ENCODE results near the gene SLC9A7. TPM values are rescaled to one million over a fixed set of nuclear protein-coding genes. Genes with fewer than 3 reads are reported as not detected.

The SLC9A7 gene
- total and polyA plus RNA-seq, 4 experiments from 2014 or later: 0.42 to 3.5 (median 2.0) TPM

DNA sequence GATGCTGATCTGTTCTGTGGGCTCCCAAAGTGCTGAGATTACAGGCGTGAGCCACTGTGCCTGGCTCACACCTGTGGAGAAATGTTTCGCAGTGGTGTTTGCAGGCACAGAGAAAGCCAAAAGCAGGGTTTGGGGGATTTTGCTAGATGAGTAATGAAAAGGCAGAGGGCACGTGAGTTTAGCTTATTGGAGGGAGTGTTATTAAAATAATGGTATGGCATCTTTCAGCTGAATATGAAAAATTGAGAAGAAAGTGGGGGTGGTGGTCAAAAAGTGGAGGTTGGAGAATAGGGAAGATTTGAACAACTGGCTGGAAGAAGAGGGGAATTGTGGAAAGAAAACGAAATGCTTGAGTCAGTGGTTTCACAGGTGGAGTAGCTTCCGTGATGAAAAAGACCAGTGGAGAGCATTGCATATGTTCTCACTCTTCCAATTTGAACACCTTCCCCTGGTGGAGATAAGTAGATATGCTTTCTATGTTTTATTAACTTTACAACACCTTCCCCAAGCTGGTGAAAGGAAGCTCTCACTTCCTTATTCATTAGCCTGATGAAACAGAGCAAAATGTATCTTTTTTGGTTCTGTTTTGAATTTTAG lies 186.5 kb downstream of the SLC9A7 start:
- Histone ChIP-seq H3K4me3 (ENCODE audit: low read length in 2 of 2) (peak overlapping the region in 1 of 2 donors; percentile 14), H3K9me3 (ENCODE audit: control insufficient read depth in 1 of 2, low read length in 2 of 2) (no peaks in the 10 kb centered on the region), H3K27me3 (ENCODE audit: insufficient read depth, low read length) (no peaks in the 10 kb centered on the region), H3K4me1 (ENCODE audit: insufficient read depth, low read length) (peaks cover 35% of the 10 kb centered on the region), H3K27ac (ENCODE audit: low read depth, low read length) (peak overlapping the region; percentile 65), H3K36me3 (ENCODE audit: insufficient read depth, low read length) (no peaks in the 10 kb centered on the region)
- H3K36me3 Mint-ChIP-seq: peaks cover 0 to 2% of the 10 kb centered on the region in 2 donors
- no peaks in the 10 kb centered on the region for H3K27me3 Mint-ChIP-seq
- peak; percentile 30 to 77 (median 39) for DNase-seq
- CTCF ChIA-PET (ENCODE audit: partially characterized antibody): interaction anchor here (0.7 to 2.4 kb wide), 12 partner anchors 10 to 95 kb away, joined by 3 to 32 read pairs (median 4); no protein-coding TSS in a partner anchor
- intact Hi-C loops (cut with micrococcal nuclease): loop anchor here (2.0 kb wide), 1 partner anchor 38 kb away; no protein-coding TSS in a partner anchor
- H3K4me3 Mint-ChIP-seq: peak overlapping the region; percentile 61 to 91 (median 76)
- H3K9me3 Mint-ChIP-seq: no peaks in the 10 kb centered on the region
- H3K4me1 Mint-ChIP-seq: peaks cover 18 to 34% (median 27%) of the 10 kb centered on the region in 4 donors
- peak overlapping the region; percentile 75 to 89 (median 85) for H3K27ac Mint-ChIP-seq
- POLR2A ChIA-PET (ENCODE audit: partially characterized antibody): interaction anchor here (0.6 to 3.4 kb wide), 11 partner anchors 10 to 70 kb away, joined by 3 to 11 read pairs (median 5); no protein-coding TSS in a partner anchor

DNA sequence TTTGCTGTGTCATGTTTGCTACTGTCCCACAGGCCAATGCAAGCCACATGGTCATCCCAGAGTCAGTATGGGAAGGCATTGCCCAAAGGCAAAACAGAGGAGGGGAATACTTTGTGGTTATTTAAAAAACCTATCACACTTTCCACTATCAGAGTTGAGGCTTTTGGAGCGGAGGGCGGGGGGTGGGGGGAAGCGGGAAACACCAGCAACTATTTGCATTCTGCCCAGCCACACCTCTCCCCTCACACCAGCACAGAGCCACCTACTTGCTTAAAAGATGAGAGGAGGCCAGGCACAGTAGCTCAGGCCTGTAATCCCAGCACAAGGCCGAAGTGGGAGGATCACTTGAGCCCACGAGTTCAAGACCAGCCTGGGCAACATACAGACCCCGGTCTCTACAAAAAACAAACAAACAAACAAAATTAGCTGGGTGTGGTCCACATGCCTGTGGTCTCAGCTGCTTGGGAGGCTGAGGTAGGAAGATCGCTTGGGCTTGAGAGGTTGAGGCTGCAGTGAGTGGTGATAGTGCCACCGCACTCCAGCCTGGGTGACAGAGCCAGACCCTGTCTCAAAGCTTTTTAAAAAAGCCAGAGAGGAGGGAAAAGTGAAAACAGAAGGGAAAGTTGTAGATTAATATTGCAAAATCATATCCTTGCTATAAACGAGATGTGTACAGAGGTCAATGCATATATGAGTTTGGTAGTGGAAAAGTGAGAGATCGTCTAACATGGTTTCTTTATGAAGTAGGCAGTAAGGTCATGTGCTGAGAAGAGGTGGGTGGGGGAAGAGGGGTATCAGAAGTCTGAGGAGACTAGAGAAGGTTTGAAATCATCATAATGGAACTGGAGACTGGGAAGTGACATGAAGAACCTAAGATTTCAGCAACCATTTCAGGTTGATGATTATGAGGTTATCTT lies 187.2 kb downstream of the SLC9A7 start:
- no peaks in the 10 kb centered on the region for H3K9me3 ChIP-seq (ENCODE audit: control insufficient read depth in 1 of 2, low read length in 2 of 2)
- Mint-ChIP-seq H3K27ac (peak overlapping the region; percentile 73 to 89 (median 85)), H3K36me3 (no peaks in the 10 kb centered on the region), H3K9me3 (no peaks in the 10 kb centered on the region), H3K4me1 (peaks cover 15 to 28% (median 23%) of the 10 kb centered on the region in 4 donors), H3K27me3 (no peaks in the 10 kb centered on the region), H3K4me3 (peak overlapping the region in 7 of 8 donors; percentile 61 to 82 (median 75))
- peaks cover 27% of the 10 kb centered on the region for H3K4me1 ChIP-seq (ENCODE audit: insufficient read depth, low read length)
- no peaks in the 10 kb centered on the region for H3K27me3 ChIP-seq (ENCODE audit: insufficient read depth, low read length)
- DNase-seq: no peak
- intact Hi-C loops (cut with micrococcal nuclease): loop anchor here (2.0 kb wide), 1 partner anchor 39 kb away; no protein-coding TSS in a partner anchor
- no peaks in the 10 kb centered on the region for H3K36me3 ChIP-seq (ENCODE audit: insufficient read depth, low read length)
- ChIA-PET CTCF (ENCODE audit: partially characterized antibody) (interaction anchor here (1.2 to 2.4 kb wide), 6 partner anchors 9 to 74 kb away, joined by 3 to 32 read pairs (median 5); no protein-coding TSS in a partner anchor), POLR2A (ENCODE audit: partially characterized antibody) (interaction anchor here (0.6 to 3.4 kb wide), 7 partner anchors 15 to 341 kb away, joined by 3 to 11 read pairs (median 3); no protein-coding TSS in a partner anchor)
- H3K27ac ChIP-seq (ENCODE audit: low read depth, low read length): peak overlapping the region; percentile 65
- H3K4me3 ChIP-seq (ENCODE audit: low read length in 2 of 2): no peak overlapping the region

DNA sequence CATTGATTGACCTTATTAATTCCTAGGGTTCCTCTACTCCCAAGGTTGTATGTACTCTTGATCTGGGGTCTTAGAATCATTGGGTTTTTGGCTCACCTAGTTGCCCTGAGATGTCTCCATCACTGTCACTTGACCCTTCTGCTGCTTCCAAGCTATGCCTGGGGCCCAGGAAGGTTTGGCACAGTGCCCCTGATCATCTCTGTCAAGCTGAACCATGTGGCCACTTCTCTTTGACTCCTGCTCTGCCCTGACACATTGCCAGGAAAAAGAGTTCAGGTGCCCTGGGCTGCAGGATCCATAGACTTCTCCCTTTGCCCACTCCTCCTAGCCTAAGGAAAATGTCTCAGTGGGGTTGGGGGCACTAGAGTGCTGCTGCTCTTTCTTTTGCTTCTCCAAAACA lies 189.3 kb downstream of the SLC9A7 start:
- intact Hi-C loops (cut with micrococcal nuclease): no loop called here
- H3K27me3 ChIP-seq (ENCODE audit: insufficient read depth, low read length): no peaks in the 10 kb centered on the region
- ChIA-PET CTCF (ENCODE audit: partially characterized antibody) (no interaction called here), POLR2A (ENCODE audit: partially characterized antibody) (no interaction called here)
- Mint-ChIP-seq H3K4me3 (no peak overlapping the region), H3K27me3 (no peaks in the 10 kb centered on the region), H3K4me1 (peaks cover 9 to 18% (median 15%) of the 10 kb centered on the region in 4 donors), H3K36me3 (no peaks in the 10 kb centered on the region), H3K27ac (no peak overlapping the region), H3K9me3 (no peaks in the 10 kb centered on the region)
- H3K27ac ChIP-seq (ENCODE audit: low read depth, low read length): no peak overlapping the region
- no peak for DNase-seq
- no peaks in the 10 kb centered on the region for H3K9me3 ChIP-seq (ENCODE audit: control insufficient read depth in 1 of 2, low read length in 2 of 2)
- H3K4me1 ChIP-seq (ENCODE audit: insufficient read depth, low read length): peaks cover 21% of the 10 kb centered on the region
- no peaks in the 10 kb centered on the region for H3K36me3 ChIP-seq (ENCODE audit: insufficient read depth, low read length)
- H3K4me3 ChIP-seq (ENCODE audit: low read length in 2 of 2): no peak overlapping the region

DNA sequence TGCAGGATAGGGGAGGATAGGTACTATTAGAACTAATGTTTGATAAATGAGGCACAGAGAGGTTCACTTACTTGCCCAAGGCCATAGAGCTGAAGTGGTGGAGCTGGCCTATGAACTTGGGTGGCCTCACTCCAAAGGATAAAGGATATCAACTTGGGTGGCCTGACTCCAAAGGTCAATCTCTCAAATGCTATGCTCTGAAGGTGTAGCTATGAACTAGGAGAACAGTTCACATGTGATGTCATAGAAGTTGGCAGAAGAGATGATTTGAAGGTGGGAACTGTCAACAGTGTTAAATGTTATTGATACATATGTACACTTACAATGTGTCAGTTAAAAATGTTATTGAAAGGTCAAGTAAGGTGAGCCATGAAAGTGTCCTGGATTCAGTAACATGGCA lies 191.5 kb downstream of the SLC9A7 start:
- Mint-ChIP-seq H3K27me3 (no peaks in the 10 kb centered on the region), H3K36me3 (no peaks in the 10 kb centered on the region), H3K9me3 (no peaks in the 10 kb centered on the region), H3K27ac (no peak overlapping the region), H3K4me1 (peaks cover 7 to 12% (median 10%) of the 10 kb centered on the region in 4 donors), H3K4me3 (no peak overlapping the region)
- Histone ChIP-seq H3K27me3 (ENCODE audit: insufficient read depth, low read length) (no peaks in the 10 kb centered on the region), H3K9me3 (ENCODE audit: control insufficient read depth in 1 of 2, low read length in 2 of 2) (no peaks in the 10 kb centered on the region), H3K4me3 (ENCODE audit: low read length in 2 of 2) (no peak overlapping the region), H3K4me1 (ENCODE audit: insufficient read depth, low read length) (peaks cover 13% of the 10 kb centered on the region), H3K36me3 (ENCODE audit: insufficient read depth, low read length) (no peaks in the 10 kb centered on the region), H3K27ac (ENCODE audit: low read depth, low read length) (no peak overlapping the region)
- POLR2A ChIA-PET (ENCODE audit: partially characterized antibody): interaction anchor here (1.0 kb wide), 1 partner anchor 44 kb away, joined by 3 read pairs; no protein-coding TSS in a partner anchor
- DNase-seq: no peak
- CTCF ChIA-PET (ENCODE audit: partially characterized antibody): interaction anchor here (1.6 kb wide), 1 partner anchor 12 kb away, joined by 4 read pairs; no protein-coding TSS in a partner anchor
- intact Hi-C loops (cut with micrococcal nuclease): no loop called here

DNA sequence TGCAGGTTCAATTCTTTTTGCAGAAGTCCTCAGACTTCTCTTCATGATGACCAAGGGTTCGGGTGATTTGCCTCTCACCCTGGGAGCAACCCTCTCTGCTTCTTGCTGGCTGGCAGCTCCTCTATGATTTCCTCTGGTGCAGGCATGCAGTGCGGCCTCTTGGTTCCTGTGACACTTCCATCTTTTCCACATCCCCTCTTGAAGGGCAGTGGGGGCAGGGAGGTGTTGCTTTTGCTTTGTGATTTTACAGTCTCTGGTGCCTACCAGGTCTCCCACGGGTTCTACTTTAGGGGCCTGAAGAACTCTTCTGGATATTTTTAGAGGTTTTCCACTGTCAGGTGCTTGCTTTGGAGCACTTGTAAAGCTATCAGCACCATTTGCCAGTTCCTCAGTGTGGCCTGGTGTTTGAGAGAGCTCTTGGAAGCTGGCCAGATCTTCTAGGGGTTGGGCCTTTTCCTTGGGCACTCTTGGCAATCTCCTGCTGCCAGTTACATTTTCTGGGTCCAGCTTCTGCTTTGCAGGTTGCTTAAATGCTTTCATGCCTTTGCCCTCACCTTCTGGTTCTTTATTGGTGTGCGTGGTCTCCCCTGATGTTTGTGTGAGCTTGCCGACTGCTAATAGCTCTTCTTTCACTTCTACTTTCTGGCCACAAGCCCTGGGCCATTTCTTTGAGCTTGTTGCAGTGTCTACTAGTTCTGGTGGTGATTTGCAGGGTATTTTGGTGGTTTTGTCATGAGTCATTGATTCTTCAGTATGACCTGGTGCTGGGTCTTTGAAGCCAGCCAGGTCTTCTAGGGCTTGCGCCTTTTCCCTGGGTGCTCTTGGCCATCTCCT lies 196.9 kb downstream of the SLC9A7 start:
- ChIA-PET POLR2A (ENCODE audit: partially characterized antibody) (interaction anchor here (1.4 kb wide), 1 partner anchor 11 kb away, joined by 5 read pairs; no protein-coding TSS in a partner anchor), CTCF (ENCODE audit: partially characterized antibody) (interaction anchor here (0.9 to 2.2 kb wide), 2 partner anchors 10 to 125 kb away, joined by 4 to 5 read pairs; no protein-coding TSS in a partner anchor)
- H3K27ac ChIP-seq (ENCODE audit: low read depth, low read length): no peak overlapping the region
- Mint-ChIP-seq H3K36me3 (no peaks in the 10 kb centered on the region), H3K4me3 (no peak overlapping the region), H3K27me3 (no peaks in the 10 kb centered on the region), H3K27ac (peak overlapping the region in 2 of 7 donors; percentile 26 to 37), H3K4me1 (peaks cover 3 to 7% (median 5%) of the 10 kb centered on the region in 4 donors), H3K9me3 (no peaks in the 10 kb centered on the region)
- no peaks in the 10 kb centered on the region for H3K9me3 ChIP-seq (ENCODE audit: control insufficient read depth in 1 of 2, low read length in 2 of 2)
- DNase-seq: no peak
- H3K36me3 ChIP-seq (ENCODE audit: insufficient read depth, low read length): no peaks in the 10 kb centered on the region
- no peak overlapping the region for H3K4me3 ChIP-seq (ENCODE audit: low read length in 2 of 2)
- H3K4me1 ChIP-seq (ENCODE audit: insufficient read depth, low read length): peaks cover 6% of the 10 kb centered on the region
- intact Hi-C loops (cut with micrococcal nuclease): no loop called here
- H3K27me3 ChIP-seq (ENCODE audit: insufficient read depth, low read length): no peaks in the 10 kb centered on the region

DNA sequence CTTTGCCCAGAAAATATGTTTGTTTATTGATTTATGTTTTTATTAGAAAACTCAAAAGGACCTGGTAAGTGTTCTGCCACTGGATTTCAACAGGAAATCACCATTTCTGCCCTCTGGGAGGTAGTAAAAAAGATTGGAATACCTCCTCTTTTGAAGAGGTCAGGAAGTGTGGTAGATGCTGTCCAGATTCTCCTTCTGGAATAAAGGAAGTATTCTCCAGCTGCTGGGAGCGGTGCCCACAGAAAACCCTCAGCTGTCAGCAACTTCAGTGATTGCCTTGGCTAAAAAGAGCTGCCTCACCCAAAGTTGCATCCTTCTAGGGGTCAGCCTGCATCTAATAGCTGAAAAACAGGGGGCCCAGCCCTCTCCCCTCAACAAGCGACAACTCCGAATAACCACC lies 199.9 kb downstream of the SLC9A7 start:
- no peak overlapping the region for H3K27ac ChIP-seq (ENCODE audit: low read depth, low read length)
- H3K9me3 ChIP-seq (ENCODE audit: control insufficient read depth in 1 of 2, low read length in 2 of 2): no peaks in the 10 kb centered on the region
- ChIA-PET CTCF (ENCODE audit: partially characterized antibody) (no interaction called here), POLR2A (ENCODE audit: partially characterized antibody) (no interaction called here)
- Mint-ChIP-seq H3K4me1 (peaks cover 3 to 7% (median 5%) of the 10 kb centered on the region in 4 donors), H3K4me3 (no peak overlapping the region), H3K9me3 (no peaks in the 10 kb centered on the region), H3K27me3 (no peaks in the 10 kb centered on the region), H3K27ac (no peak overlapping the region), H3K36me3 (peaks cover 0 to 2% of the 10 kb centered on the region in 2 donors)
- no peak overlapping the region for H3K4me3 ChIP-seq (ENCODE audit: low read length in 2 of 2)
- intact Hi-C loops (cut with micrococcal nuclease): no loop called here
- no peak for DNase-seq
- H3K27me3 ChIP-seq (ENCODE audit: insufficient read depth, low read length): no peaks in the 10 kb centered on the region
- H3K36me3 ChIP-seq (ENCODE audit: insufficient read depth, low read length): no peaks in the 10 kb centered on the region
- peaks cover 6% of the 10 kb centered on the region for H3K4me1 ChIP-seq (ENCODE audit: insufficient read depth, low read length)
